H54 (cell line): ENCODE measurements around the gene MAD1L1.
"Not testable (repeated sequence)": the region's sequence is repeated elsewhere in the genome, so short reads cannot be mapped to it uniquely, and the experiment has no call there.

Experiments used
- DNase-seq: peaks from one replicate; pipeline ENCODE4 v3.0.0; 2011; ENCODE audit warnings: low spot score, mixed read lengths; ENCODE audit not compliant: insufficient read length
- FAIRE-seq: peaks from 3 replicates; lab custom pipeline; 2011; peaks lifted over from hg19 to GRCh38; lab: Jason Lieb, UNC
- POLR2A ChIP-seq: IDR thresholded peaks from 2 replicates; pipeline ENCODE4 v1.6.1; 2011; ENCODE audit warnings: low read depth, mild to moderate bottlenecking, low read length

The MAD1L1 gene

DNA sequence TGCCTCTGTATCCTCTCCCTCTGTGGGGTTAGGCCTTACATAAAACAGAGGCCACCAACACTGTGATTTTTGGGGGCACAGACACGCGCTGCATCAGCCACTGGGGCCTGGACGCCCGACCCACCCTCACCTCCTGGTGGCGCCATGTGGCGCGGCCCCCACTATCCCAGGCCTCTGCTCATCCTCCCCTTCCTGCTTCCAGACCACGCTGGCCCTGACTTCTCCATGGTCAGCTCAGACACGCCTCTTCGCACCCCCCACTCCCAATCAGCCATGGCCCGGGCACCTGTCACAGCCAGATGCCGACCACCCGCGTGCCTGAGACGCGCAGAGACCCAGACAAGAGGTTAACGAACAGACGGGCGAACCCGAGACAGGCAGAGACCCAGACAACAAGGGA, 298.7 kb downstream of the MAD1L1 start:
- TF ChIP-seq POLR2A, result no peak
- FAIRE-seq (no peak), DNase-seq (no peak)

DNA sequence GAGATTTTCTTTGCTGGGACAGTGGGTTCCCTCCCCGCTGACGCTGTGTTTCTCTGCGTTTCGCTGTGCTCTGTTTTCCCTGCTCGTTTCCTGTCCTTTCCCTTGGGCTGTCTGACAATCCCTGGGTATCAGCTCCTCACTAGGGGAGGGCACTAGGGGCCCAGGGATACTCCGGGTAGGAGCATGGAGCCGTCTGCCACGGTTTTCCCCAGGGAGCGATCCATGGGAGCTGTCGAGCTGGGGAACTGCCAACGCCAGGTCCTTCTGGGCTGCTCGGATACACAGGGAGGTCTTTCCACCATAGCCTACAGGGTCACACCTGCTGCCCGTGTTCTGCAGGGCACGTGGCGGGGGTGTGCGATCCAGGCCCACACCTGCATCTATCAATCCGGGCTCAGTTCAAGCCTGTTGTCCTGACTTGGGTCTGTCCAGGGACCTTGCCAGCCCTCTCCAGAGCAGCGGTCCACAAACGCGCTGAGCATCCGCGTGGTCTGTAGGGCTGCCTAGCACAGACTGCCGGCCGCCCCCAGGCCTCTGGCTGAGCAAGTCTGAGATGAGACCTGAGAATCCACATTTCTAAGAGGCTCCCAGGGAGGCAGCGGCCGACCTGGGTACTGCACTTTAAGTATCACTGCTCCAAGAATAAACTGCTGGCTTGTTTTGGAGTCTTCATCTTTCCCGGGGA, 299.5 kb downstream of the MAD1L1 start:
- FAIRE-seq (no peak), DNase-seq (no peak)
- no peak for TF ChIP-seq POLR2A

DNA sequence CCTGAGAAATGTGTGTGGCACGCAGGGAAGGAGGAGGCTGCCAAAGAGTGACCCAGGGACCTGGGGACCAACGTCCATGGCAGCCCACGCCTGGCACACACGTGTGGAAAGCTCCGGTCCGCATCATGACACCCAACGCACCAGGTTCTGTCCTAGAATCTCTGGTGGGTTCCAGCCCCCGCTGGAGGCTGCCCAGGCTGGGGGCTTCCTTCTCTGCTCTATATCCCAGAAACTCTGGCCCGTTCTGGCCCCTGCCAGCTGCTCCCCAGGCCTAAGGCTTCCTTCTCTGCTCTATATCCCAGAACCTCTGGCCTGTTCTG, 300.8 kb downstream of the MAD1L1 start:
- no peak for TF ChIP-seq POLR2A
- FAIRE-seq (no peak), DNase-seq (no peak)

DNA sequence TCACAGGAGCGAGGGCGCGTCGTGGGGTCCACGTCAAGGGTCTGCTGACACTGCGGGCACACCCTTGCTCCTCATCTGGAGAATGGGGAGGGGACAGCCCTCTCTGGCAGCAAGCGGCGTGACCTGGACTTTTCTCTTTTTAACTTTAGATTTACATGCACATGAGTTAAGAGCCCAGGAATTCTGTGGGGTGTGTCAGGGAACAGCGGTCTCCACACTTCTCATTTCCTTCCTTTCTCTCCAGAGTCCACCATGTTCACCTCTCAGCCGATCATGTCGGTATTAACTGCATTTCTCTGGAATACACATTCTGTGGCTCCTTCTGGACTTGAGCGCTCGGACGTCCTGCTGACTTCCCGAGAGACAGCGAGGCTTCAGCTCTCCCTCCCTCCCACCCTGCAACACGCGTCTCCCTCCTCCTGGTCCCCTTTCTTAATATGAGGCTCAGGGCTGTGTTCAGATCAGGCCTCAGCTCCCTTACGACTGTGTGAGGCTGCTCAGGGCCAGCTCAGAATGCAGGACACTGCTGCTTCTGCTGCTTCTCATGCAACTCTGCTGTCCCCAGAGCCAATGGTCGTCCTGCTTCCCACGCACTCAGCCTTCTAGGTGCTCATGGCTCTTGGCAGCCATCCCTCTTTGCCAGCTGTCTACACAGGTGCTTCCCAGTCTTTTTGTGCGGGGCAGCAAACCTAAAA, 301.3 kb downstream of the MAD1L1 start:
- DNase-seq, result peak; percentile 56
- no peak for TF ChIP-seq POLR2A

DNA sequence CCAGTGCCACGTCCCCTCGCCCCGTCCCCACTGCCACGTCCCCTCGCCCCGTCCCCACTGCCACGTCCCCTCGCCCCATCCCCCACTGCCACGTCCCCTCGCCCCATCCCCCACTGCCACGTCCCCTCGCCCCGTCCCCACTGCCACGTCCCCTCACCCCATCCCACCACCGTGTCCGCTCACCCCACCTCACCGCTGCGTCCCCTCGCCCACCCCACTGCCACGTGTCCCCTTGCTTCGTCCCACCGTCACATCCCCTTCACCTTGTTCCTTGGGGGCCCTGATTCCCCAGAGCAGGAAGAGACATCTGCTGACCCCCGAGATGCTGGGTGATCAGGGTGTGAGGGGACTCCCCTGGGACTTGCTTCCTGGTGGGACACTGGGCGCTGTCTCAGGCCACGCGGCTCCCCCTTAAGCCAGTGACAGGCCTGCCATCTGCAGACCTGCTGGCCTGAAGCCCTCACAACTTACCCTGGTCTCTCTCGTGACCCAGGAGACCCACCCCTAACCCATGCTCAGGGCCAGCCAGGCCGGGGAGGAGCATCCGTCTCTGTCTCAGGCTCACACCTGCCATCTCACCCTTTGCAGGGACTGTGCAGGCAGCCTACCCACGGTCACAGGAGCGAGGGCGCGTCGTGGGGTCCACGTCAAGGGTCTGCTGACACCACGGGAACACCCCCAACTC, 302.2 kb downstream of the MAD1L1 start:
- DNase-seq, result no peak
- no peak for FAIRE-seq
- TF ChIP-seq POLR2A, result no peak

More for the DNA sequence above, 301.3 kb downstream of the MAD1L1 start:
- no peak for FAIRE-seq

DNA sequence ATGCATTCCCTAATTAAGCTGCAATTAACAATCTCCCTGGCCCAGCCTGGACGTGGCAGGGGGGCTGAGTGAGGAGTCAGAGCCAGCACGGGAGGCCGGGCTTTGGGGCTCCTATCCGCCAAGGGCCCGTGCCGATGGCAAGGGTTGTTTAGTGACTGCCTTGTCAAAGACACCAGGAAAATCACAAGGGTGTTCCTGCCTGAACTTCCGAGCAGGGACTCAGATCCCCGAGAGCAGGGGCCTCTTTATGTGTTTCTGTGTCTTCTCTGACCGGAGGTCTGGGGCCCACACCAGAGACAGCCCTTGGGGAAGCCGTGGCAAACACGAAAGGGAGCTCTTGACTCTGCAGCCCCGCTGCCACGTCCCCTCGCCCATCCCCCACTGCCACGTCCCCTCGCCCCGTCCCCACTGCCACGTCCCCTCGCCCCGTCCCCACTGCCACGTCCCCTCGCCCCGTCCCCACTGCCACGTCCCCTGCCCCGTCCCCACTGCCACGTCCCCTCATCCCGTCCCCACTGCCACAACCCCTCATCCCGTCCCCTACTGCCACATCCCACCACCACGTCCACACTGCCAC, 303.3 kb downstream of the MAD1L1 start:
- FAIRE-seq, DNase-seq: not testable (repeated sequence)

DNA sequence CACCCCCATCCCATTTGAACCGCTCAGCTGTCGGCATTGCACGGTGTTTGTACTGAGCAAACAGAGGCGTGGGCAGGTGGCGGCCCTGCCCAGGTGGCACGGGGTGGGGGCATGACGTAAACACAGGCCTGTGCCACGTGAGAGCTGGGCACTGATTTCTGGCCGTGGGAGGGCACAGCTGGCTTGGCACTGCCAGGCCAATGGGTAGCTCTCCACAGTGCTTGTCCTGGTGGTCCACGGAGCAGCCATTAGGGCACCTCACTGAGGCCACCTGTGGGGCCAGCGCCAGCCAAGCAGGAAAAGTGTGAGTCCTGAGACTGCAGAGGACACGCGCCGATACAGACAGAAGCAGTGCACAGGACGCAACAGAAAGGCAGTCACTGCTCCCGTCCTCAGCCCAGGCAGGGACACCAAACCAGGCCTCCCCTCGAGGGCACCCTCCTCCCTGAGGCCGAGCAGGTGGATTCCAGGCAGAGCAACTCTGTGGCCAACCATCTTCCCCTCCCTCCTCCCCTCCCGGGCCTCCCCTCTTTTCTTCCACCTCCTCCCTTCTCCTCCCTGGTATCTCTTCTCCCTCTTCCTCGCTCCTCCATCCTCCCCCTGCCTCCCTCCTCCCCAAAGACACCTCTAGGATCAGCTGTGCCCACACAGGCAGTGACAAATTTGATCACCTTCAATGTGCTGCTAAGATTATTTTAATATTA, 303.9 kb downstream of the MAD1L1 start:
- DNase-seq (no peak), FAIRE-seq (no peak)
- TF ChIP-seq POLR2A, result no peak

DNA sequence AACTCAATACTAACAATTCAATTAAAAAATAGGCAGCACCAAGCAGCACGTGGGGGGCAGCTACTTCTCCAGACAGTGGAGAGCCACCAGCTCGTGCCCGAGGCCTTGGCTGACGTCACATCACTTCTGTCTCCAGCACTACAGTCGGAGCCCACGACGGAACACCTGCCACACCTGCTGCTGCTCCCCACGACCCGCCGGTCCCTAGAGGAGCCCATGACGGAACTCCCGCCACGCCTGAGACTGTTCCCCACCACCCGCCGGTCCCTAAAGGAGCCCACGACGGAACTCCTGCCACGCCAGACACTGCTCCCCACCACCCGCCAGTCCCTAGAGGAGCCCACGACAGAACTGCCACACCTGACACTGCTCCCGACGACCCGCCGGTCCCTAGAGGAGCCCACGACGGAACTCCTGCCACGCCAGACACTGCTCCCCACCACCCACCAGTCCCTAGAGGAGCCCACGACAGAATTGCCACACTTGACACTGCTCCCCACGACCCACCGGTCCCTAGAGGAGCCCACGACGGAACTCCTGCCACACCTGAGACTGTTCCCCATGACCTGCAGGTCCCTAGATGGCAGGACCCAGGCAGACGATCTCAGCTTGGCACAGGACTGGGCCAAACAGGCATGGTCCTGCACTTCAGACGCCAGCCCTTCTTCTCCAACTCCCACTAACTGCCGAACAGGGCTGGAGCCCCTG, 304.7 kb downstream of the MAD1L1 start:
- FAIRE-seq (no peak), DNase-seq (no peak)
- TF ChIP-seq POLR2A, result no peak

DNA sequence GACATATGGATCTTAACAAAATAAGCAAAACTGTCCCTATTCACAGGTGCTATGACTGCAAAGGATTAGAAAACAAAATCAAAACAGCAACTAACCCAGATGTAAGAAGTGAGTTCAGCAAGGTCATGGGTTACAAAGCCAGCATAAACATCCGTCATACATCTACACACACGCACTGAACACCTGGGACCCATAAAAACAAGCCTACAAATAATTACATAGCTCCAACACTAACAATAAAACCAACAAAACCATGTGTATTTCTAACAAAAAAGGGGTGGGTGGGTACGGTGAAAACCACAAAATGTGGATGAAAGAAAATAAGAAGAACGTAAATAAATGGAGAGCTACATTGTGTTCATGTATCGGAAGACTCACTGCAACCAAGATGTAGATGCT, 305.8 kb downstream of the MAD1L1 start:
- DNase-seq (no peak), FAIRE-seq (no peak)

DNA sequence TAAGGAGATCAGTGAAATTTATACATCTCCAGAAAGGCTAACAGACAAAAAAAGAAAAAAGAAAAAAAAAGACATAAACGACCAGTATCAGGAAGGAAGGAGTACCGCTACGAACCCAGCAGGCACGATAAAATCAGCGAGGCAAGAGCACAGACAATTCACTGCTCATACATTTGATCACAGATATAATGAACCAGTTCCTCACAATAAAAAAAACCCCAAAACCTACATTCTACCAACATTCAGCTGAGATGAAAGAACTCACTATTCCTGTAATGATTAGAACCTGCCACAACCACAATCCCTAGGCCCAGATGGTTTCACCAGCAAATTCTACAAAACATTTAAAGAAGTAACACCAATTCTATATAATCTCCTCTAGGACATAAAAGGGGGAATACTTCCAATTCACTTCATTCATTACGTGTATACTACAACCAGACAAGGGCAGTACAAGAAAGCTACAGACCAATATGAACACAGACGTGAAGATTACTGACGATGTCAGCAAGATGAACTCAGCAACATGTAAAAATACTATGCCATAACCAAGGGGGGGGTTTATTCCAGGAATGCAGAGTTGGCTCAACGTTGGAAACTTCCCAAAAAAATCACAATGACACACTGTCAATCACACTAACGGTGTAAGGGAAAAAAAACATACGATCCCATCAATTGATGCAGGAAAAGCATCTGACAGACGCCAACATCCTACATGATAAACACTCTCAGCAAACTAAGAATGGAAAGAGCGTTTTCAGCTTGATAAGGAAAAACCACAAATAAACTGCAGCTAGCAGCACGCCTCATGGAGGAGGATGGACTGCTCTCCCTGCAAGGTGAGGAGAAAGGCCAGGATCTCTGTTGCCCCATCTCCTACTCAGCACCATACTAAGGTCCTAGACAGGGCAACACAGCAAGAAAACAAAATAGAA, 306.5 kb downstream of the MAD1L1 start:
- no peak for DNase-seq
- FAIRE-seq, result no peak
- no peak for TF ChIP-seq POLR2A

More for the DNA sequence above, 305.8 kb downstream of the MAD1L1 start:
- TF ChIP-seq POLR2A, result no peak

DNA sequence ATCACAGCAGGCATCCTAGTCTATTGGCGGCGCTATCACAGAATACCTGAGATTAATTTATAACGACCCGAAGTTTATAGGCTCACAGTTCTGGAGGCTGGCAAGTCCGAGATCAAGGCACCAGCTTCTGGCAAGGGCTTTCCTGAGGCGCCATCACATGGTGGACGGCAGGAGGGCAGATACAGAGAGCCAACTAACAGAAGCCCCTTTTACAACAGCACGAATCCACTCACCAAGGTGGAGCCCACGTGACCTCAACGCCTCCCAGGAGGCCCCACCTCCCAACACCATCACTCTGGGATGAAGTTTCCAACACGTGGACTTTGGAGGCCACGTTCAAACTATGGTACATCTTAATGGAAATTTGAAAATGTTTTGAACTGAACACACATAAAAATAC, 307.4 kb downstream of the MAD1L1 start:
- DNase-seq (no peak), FAIRE-seq (no peak)
- TF ChIP-seq POLR2A, result no peak

DNA sequence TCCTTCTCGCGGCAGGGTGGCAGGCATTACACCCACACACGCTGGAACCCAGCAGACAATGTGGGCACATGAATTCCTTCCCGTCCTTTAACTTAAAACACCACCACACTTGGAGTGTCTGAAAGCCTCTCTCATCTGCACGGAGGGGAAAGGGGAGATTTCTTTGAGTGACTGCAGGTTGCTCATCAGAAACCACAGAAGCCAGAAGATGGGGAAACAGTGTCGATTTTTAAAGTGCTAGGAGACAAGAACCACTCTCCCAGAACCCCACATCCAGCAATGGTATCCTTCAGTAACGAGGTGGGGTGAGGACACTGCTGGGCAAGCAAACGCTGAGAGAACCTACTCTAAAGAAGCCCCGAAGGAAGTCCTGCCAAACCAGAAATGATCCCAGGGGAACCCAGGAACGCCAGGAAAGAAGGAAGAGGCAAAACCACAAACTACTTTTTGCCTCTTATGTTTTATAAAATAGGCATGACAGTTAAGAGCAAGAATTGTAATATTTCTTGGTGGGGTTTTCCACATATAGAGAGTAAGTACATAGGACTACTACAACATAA, 308.4 kb downstream of the MAD1L1 start:
- TF ChIP-seq POLR2A, result no peak
- no peak for DNase-seq
- no peak for FAIRE-seq
